Measurements from ENCODE around the gene VWA7.
A peak's percentile ranks its signal among the peaks of the same experiment; 100 is the strongest.
"Not testable (repeated sequence)": the region's sequence is repeated elsewhere in the genome, so short reads cannot be mapped to it uniquely, and the experiment has no call there.

Gene VWA7

DNA sequence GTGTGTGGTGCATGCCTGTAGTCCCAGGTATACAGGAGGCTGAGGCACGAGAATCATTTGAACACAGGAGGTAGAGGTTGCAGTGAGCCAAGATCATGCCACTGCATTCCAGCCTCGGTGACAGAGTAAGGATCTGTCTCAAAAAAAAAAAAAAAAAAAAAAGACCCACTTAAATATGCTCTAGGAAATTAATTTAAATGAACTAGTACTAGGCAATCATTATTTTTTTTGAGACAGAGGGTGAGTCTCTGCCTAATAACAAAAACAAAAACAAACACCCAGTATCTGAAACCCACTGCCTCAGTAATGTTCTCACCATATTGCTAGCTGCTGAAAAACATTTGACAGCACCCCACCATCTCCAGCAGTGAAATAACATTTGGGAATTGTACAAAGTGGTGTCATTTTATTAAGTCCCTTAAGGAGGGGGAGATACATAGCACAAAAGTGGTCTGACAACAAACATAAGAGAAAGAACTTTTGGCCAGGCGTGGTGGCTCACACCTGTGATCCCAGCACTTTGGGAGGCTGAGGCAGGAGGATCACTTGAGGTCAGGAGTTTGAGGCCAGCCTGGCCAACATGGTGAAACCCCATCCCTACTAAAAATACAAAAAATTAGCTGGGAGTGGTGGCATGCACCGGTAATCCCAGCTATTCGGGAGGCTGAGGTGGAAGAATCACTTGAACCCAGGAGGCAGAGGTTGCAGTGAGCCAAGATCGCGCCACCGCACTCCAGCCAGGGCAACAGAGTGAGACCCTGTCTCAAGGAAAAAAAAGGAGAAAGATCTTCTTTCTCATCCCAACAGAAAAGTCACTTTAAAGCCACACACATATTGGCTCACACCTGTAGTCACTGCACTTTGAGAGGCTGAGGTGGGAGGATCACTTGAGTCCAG lies 24.2 kb upstream of the VWA7 start:
- DNase-seq, result not testable (repeated sequence)

DNA sequence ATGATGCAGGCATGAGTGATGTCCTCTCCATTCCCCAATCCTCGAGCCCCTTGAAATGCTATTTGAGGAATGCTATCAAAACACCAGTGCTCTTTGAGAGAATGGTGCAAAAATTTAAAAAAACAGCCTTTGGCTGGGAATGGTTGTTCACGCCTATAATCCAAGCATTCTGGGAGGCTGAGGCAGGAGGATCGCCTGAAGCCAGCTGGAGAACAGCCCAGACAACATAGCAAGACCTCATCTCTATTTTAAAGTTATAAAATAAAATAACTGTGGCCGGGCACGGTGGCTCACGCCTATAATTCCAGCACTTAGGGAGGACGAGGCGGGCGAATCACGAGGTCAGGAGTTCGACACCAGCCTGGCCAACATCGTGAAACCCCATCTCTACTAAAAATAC lies 22.7 kb upstream of the VWA7 start:
- no peak for DNase-seq

DNA sequence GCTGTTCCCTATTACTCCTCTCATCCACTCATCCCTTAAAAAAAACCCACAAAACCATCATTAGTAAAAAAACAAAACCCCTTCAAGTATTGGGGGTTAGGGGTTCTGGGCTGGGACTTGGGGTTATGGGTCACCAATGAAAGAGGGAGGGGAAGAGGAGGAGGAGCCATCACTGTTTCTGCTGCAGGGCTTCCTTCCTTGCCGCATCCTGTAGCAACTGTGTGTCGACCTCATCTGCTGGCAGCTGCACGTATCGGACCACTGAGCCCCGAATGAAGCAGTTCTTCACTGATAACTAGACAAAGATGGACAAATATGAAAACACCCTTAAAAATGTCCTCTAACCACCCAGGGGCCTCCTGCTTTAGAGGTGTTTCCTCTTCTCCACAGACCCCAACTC lies 20.5 kb upstream of the VWA7 start:
- DNase-seq, result no peak

DNA sequence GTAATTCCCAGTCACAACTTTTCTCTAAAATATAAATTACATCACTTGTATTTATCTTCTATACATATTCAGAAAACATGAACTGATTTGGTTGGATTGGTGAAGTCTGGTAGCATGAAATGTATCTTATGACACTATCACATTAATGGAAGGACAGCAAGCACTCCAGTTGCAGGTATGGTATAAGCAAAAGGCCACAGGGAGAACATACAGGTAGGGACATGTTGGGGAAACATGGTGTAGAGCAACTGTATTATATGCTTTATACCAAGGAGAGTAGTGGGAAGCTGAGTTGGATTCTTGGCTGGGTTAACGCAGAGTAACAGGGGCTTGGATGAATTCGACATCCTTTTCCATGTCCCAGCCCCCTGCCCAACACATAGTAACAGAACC lies 19.9 kb upstream of the VWA7 start:
- DNase-seq, result no peak

DNA sequence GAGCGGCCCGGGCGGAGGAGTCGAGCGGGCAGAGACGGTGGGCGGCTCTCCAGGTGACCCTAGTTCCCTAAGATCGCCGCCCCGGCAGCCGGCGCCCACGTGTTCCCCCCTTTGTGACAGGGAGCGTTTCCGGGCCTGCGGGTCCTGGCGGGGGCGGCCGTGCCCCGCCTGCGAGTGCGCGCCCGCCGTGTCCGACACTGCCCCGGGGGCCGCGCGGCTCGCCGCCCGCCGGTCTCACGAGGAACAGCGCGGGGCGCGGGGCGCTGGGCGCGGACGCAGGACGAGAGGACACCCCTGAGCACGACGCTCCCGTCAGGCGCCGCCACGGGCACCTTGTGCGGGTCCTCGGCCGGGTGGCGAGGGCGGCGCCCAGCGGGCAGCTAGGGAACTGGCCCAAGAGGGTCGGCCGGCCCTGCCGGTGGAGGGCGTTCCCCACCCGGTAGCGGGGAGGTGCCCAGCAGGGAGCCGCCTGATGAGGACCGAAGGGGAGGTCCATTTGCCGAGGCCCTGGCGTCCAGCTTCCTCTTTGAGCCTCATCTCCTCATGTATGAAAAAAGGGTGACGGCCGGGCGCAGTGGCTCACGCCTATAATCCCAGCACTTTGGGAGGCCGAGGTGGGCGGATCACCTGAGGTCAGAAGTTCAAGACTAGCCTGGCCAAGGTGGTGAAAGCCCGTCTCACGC lies 18.6 kb upstream of the VWA7 start, which contains the start of gene VARS1:
Gene VARS1 (minus strand): TSS at position 137 of the 683 bp plus-strand sequence. CDS start 535 bp downstream, outside the sequence.
- DNase-seq, result peak; percentile 84 to 94 (median 86)

DNA sequence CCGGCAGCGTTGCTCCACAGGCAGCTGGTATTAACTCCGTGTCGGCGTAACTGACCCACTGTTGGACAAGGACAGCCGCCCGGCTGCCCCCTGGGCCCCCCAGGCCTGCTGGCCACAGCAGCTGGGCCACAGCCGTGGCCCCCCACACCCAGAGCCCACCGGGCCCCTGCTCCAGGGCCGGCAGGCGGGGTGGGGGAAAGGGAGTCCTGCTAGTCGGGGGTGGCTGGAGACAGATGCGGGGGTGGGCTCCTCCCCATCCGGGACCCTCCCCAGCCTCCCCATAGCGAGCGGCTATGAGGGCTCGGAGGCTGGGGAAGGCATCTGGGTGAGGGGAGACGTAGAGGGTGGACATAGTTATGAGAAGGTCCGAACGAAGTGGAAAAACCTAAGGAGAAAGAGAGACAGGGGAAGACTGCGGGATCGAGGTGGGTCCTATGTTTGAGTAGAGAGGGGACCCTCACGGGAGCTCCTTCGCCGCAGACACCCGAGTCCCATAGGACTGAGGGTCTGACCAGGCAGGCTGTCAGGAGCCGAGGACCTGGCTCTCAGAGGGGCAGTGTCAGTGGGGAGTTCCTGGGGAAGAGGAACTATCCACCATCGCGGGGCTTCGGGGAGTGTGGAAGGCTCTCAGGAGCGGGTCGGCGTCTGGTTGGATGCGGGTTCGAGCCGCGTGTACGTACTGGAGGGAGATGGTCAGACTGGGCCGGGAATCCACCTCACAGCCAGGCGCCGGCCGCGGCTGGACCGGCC lies 17.9 kb upstream of the VWA7 start:
- DNase-seq, result no peak

DNA sequence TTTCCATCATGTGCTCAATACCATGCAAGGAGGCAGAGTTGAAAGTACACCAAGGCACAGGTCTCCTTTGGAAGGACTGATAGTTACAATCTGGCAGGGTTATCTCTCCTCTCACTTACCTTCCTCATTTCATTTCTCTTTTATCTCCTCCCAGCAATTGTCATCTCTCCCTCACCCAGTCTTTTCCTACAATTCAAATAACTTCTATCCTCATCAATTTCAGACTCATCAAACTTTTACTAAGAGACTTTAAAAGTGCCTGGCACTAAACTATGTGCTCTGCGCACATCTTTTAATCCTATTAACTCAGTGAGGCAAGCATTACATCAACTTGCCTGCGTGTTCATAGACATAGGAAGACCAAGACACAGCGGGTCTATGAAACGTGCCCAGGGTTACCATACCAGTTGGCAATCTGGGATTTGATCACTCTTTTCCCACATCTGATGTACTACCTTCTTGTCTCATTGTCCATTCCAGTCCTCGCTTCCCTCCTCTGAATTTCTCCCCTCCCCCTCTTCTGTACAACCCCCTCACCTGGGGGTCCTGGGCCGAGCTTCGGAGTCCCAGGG lies 17.3 kb upstream of the VWA7 start:
- peak in 1 of 3 experiments; percentile 5 for DNase-seq

DNA sequence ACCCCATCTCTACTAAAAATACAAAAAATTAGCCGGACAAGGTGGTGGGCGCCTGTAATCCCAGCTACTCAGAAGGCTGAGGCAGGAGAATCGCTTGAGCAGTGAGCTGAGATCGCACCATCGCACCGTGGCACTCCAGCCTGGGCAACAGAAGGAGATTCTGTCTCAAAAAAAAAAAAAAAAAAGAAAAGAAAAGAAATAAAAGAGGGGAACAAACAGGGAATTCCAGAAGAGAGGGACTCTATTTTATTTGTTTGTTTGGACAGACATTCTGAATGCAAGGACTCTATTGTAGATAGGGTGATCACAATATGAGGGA lies 16.8 kb upstream of the VWA7 start:
- not testable (repeated sequence) for DNase-seq

DNA sequence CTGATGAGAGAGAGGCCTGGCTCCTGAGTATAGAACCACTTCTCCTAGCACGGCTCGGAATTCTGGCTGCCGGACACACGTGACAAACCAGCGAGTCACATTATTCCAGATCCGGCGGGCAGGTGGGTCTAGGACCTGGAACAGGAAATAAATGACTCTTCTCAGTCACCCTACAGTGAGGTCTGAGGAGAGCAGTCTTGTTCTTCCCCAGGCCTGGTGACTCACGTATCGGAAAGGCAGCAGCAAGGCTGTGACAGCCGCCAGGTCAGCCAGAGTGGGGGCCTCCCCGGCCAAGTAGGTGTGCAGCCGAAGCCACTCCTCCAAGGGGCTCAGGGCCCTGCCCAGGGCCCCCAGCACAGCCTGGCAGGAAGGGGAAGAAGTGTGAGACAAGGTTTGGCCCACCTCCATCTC lies 15.6 kb upstream of the VWA7 start:
- DNase-seq, result no peak

DNA sequence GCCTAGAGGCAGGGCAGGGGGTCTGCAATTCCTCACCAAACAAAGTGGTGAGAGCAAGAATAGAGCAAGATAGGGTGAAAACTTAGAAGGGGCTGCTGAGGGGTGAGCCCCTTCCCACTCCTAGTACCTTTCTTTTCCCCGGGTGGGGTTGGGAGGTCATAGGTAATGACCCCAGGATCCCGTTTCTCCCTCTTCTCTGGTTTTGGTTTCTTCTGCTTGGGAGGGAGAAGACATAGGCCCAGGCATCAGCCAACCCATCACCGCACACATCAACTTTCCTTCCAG lies 14.9 kb upstream of the VWA7 start:
- DNase-seq, result no peak

DNA sequence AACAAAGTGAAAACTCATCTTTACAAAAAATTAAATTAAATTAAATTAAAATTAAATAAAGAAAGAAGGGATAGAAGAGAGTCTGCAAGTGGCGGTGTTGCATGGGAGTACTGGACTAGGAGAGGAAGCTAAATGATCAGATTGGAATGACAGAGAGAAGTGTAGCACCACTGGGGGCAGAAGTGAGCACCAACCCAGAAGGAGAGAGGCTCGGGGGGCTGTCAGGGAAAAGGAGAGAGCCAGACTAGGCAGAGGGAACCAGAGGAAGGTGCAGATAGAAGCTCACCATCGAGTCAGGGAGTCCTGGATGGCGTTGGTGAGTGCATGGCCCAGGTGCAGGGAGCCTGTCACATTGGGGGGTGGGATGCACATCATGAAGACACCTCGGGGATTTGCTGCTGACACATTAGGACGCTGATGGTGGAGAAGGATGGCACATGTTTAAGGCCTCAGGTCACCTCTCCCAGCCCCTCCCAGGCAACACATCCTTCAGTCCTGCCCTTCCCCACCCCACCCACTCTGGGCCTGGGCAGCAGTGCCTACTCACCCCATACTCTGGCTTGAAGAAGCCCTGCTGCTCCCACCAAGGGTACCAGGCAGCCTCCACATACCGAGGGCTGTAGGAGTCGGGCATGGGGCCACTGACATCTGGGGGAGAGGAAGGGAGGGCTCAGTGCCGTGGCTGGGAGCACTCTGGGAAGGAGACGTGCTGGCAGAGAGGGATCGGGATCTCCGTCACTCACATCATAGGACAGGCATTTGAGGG lies 14.4 kb upstream of the VWA7 start:
- peak in 2 of 3 experiments; percentile 29 to 45 for DNase-seq

DNA sequence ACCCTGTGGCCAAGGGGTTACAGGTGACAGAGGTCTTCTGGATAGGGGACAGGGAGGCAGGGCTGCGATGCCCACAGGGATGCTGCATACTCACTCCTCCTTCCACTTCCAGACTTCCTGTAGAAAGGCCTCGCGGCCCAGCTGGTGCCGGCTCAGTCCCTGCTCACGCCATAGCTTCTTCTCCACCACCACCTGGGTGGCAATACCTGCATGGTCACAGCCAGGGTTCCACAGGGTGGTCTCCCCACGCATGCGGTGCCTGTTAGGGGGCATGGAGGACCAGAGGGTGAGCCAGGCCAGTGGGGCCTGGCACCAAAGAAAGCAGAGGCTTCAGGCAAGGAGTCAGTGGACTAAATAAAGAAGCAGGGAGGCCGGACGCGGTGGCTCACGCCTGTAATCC lies 8.3 kb upstream of the VWA7 start:
- DNase-seq, result no peak

DNA sequence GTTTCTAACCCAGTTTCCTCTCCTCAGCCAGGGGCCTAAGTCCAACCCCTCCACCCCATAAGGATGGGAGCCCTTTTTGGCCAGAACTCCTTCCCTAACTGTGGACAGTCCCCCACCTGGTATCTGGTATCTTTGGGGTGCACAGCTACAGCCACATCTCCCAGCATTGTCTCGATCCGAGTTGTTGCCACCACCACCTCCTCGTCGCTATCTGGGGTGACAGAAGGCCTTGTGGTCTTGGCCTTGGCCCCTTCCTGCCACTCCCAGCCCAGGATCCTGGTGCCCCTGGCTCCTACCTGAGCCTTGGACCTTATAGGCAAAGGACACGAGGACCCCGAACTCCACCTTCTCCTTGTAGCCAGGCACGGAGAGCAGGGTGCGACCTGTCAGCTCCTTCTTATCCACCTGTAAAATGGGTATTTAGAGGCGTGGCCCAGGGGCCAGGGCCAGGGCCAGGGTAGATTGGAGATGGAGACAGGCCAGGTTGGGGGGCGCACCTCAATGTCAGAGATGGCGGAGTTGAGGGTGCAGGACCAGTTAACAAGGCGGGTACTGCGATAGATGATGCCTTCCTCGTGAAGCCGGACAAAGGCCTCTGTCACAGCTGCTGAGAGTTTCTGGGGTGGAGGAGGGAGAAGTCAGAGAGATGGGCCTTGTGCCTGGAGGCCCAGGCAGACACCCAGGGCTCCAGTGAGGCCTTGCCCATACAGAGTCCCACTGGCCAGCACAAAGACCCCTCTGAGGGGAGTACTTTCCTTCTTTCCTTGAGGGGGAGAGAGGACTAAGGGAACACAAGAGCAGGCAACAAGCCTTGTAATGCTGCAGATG lies 7.2 kb upstream of the VWA7 start:
- no peak for DNase-seq

DNA sequence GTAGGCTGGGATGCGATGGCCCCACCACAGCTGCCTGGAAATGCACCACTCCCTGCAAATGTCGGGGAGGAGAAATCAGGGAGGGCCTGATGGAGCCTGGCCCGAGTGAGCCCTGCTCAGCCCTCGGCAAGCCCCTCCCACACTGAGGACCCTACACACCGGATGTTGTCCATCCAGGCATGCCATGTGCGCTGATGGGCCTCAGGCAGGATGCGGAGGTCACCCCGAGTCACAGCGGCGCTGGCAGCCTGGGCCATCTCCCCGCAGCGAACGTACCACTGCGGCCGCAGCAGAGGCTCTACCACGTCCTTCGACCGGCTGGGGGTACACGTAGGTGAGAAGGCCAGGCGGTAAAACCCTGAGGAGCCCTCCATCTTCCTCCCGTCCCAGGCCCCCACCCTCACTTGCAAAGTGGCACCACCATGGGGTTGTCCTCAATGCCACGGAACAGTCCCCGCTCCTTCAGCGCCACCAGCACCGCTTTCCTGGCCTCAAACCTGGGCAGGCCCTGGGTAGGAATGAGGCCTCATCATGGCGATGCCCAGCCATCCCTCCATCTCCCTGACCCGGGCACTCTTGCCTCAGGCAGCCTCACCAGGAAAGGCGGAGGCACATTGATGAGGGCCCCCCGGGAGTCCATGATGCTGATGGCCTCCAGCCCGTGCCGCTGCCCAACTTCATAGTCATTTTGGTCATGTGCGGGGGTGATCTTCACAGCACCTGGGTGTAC lies 5.2 kb upstream of the VWA7 start:
- DNase-seq, result no peak

DNA sequence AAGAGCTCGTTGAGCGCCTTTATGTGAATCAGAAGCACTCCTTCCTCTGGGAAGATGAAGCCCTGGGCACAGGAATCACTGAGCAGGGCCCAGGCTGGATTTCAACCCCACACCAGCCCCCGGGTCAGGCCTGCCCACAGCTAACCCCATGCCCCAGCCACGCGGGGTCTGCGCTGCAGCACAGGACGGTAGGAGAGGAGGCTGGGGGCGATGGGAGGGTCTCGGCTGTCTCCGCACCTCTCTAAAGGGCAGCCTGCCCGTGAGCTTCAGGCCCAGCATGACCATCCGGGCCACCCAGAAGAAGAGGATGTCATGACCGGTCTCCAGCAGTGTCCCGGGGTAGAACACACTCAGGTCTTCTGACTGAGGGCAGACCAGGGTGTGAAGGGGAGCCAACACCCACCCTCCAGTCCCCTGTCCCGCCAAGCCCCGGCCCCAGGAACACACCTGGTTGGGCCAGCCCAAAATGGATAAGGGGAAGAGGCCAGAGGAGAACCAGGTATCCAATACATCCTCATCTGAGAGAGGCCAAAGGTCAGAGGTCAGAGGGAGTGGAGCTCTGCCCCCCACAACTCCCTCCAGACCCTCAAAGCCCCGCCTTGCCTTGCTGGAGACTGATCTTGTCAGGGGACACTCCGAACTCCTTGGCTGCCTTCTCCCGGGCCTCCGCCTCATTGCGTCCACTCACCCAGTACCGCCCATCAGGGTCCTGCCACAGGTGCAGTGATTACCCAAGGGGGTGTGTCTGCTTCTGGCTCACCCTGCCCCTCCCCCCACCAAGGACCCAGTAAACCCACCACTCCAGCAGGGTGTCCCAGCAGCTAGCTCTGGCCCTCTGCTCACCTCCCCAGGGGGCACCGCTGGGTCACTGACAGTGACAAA lies 4.4 kb upstream of the VWA7 start:
- no peak for DNase-seq

DNA sequence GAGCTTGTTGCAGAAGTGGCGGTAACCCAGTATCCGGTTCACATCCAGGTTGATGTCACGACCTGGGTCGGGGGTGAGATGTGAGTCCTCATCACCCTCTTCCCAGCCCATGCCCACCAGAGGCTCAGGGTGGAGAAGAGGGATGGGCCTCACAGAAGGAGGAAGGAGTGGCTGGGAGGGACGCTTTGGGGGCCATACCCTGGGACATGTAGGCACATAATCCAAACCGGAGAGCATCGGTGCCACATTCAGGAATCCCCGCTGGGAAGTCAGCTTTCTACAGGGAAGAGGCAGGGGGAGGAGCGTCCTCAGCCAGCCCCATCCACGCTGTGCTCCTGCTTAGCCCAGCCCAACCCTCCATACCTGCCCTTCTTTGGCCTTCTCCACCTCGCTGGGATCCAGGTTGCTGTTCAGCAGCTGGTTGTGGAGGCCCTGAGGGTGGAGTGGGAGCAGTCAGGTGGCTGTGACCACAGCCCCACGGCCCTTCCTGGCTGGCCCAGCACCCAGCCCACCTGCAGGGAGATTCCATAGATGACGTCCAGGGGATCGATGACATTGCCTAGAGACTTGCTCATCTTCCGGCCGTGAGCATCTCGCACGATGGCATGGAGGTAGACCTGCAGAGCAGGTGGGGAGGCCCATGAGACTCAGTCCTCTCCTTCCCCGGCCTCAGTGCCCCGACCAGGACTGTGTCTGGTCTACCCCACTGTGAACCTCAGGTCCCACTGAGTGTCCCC lies 3.5 kb upstream of the VWA7 start:
- no peak for DNase-seq

DNA sequence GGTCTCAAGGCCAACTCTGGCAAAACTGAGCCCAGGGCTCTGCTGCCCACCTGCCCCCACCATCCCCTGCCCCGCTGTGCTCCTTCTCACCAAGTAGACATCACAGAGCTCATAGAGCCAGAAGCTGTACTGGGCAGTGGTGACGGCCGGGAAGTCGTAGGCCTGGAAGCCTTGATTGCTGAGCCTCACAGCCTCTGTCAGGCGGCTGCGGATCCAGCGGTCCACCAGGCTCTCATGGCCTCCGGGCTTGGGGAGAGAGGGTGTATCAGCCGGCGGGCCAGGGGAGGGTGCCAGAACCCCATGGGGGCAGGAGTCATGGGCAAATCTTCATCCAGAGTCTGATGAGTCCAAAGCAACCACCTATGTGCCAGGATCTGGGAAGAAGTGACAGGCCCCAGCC lies 2.8 kb upstream of the VWA7 start:
- no peak for DNase-seq

DNA sequence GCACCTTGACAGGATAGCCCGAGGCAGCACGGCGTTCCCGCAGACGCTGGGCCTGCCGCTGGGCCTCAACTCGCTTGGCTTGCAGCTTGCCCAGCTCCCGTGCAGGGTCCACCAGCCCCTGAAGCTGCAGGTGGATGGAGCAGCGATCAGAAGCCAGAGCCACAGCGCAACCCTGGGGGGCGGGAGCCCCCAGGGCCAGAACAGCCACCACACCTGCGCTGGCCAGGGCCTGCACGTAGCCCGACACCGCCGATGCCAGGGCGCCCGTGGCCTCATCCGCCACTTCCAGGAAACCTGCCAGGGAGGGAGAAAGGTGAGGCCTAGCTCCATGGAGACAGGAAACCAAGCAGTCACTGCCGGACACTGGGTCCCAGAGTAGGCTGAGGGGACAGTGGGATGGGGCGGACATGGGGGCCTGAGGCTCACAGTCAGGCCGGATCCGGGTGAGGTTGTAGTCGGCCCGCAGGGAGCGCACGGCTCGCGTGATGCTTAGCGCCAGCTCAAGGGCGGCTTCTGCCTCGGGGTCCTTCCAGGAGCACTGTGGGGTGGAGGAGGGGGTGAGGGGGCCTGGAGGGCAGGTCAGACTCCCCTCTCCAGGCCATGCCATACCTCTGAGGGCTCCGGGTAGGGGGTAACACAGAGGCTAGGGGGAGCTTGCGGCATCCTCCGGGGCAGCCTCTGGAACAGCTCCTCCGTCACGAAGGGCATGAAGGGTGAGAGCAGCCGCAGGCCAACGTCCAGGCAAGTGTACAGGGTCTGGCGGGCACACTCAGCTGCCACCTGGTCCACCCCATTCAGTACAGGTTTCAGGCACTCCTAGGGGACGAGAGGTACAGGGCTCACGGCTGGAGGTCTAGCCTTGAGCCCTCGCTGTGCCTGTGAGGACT lies 2.1 kb upstream of the VWA7 start:
- DNase-seq, result no peak

Measured in NCI-H1417 (cell line).